Measurements from ENCODE around the gene FILIP1.

Gene FILIP1

GRCh38 chr6:75267461-75267860 lies 226.1 kb downstream of the FILIP1 start:
- DNase-seq (ENCODE audit: low read depth in 3 of 3), result no peak

GRCh38 chr6:75266716-75267291 lies 226.8 kb downstream of the FILIP1 start:
- no peak for DNase-seq (ENCODE audit: low read depth in 3 of 3)

- DNase-seq (ENCODE audit: low read depth in 3 of 3), result no peak
These were observed 230.2 kb downstream of the FILIP1 start for GRCh38 chr6:75263401-75263750.

- no peak for DNase-seq (ENCODE audit: low read depth in 3 of 3)
These were observed 230.7 kb downstream of the FILIP1 start for GRCh38 chr6:75262716-75263400.

GRCh38 chr6:75261299-75261698 lies 232.3 kb downstream of the FILIP1 start:
- DNase-seq (ENCODE audit: low read depth in 3 of 3), result no peak

GRCh38 chr6:75257343-75258087 lies 236.1 kb downstream of the FILIP1 start:
- no peak for DNase-seq (ENCODE audit: low read depth in 3 of 3)

- no peak for DNase-seq (ENCODE audit: low read depth in 3 of 3)
These were observed 243.0 kb downstream of the FILIP1 start for GRCh38 chr6:75250552-75250951.

GRCh38 chr6:75249837-75250236 lies 243.8 kb downstream of the FILIP1 start:
- DNase-seq (ENCODE audit: low read depth in 3 of 3), result no peak

- no peak for DNase-seq (ENCODE audit: low read depth in 3 of 3)
These were observed 247.2 kb downstream of the FILIP1 start for GRCh38 chr6:75246386-75246785.

GRCh38 chr6:75244063-75244584 lies 249.5 kb downstream of the FILIP1 start:
- no peak for DNase-seq (ENCODE audit: low read depth in 3 of 3)

- DNase-seq (ENCODE audit: low read depth in 3 of 3), result peak; percentile 68 to 80 (median 80)
These were observed 250.1 kb downstream of the FILIP1 start, which contains the start of gene COX7A2 for GRCh38 chr6:75243333-75244062. Gene COX7A2 (minus strand): TSS chr6:75243801. CDS start chr6:75243734, 67 bp downstream.

Measured in stimulated activated CD4-positive, alpha-beta T cell treated with anti-CD3 and anti-CD28 coated beads, TNF-alpha, amount 100 ng/mL, for 24 hours (primary cell).